Measurements from ENCODE around the gene JSRP1.

The JSRP1 gene

GRCh38 chr19:2268861-2269243 lies 12.6 kb upstream of the JSRP1 start:
- FAIRE-seq (no peak), DNase-seq (ENCODE audit: insufficient read length, low spot score) (no peak)
- no peak for TF ChIP-seq CTCF (IDR thresholded peaks at IDR 0.05; ENCODE audit: insufficient read depth, missing control alignments)

- no peak for DNase-seq (ENCODE audit: insufficient read length, low spot score)
- FAIRE-seq, result no peak
These were observed 12.2 kb upstream of the JSRP1 start for GRCh38 chr19:2268480-2268830.

GRCh38 chr19:2266183-2266993 lies 10.2 kb upstream of the JSRP1 start:
- no peak for DNase-seq (ENCODE audit: insufficient read length, low spot score)
- TF ChIP-seq CTCF (IDR thresholded peaks at IDR 0.05; ENCODE audit: insufficient read depth, missing control alignments), result no peak
- FAIRE-seq, result no peak

More at GRCh38 chr19:2268480-2268830, 12.2 kb upstream of the JSRP1 start:
- no peak for TF ChIP-seq CTCF (IDR thresholded peaks at IDR 0.05; ENCODE audit: insufficient read depth, missing control alignments)

GRCh38 chr19:2261438-2262172 lies 5.4 kb upstream of the JSRP1 start:
- no peak for FAIRE-seq
- DNase-seq (ENCODE audit: insufficient read length, low spot score), result no peak
- peak; percentile 59 for TF ChIP-seq CTCF (IDR thresholded peaks at IDR 0.05; ENCODE audit: insufficient read depth, missing control alignments)

- no peak for TF ChIP-seq CTCF (IDR thresholded peaks at IDR 0.05; ENCODE audit: insufficient read depth, missing control alignments)
- no peak for DNase-seq (ENCODE audit: insufficient read length, low spot score)
- FAIRE-seq, result no peak
These were observed 4.2 kb upstream of the JSRP1 start for GRCh38 chr19:2260341-2260805.

- no peak for DNase-seq (ENCODE audit: insufficient read length, low spot score)
- no peak for TF ChIP-seq CTCF (IDR thresholded peaks at IDR 0.05; ENCODE audit: insufficient read depth, missing control alignments)
- no peak for FAIRE-seq
These were observed 3.1 kb upstream of the JSRP1 start for GRCh38 chr19:2259336-2259735.
